GM19023 (cell line): ENCODE results near the gene NSRP1.
"Not testable (repeated sequence)": the region's sequence is repeated elsewhere in the genome, so short reads cannot be mapped to it uniquely, and the experiment has no call there.

Experiments used
- ATAC-seq: cut with Tn5 transposase; IDR thresholded peaks from one replicate; pipeline ENCODE4 v1.9.1; 2021; ENCODE audit warnings: mild to moderate bottlenecking, moderate library complexity; ENCODE audit not compliant: unreplicated experiment

NSRP1 gene

GRCh38 chr17:30219833-30220232 is 103.2 kb downstream of the NSRP1 start:
- ATAC-seq, result no peak

- ATAC-seq, result no peak
These were observed 103.8 kb downstream of the NSRP1 start for GRCh38 chr17:30220414-30220813.

GRCh38 chr17:30221346-30221745 is 104.7 kb downstream of the NSRP1 start:
- no peak for ATAC-seq

GRCh38 chr17:30222251-30222650 is 105.6 kb downstream of the NSRP1 start:
- no peak for ATAC-seq

- ATAC-seq, result no peak
These were observed 106.1 kb downstream of the NSRP1 start for GRCh38 chr17:30222721-30223175.

- no peak for ATAC-seq
These were observed 107.9 kb downstream of the NSRP1 start for GRCh38 chr17:30224419-30224960.

GRCh38 chr17:30225112-30225511 is 108.5 kb downstream of the NSRP1 start:
- no peak for ATAC-seq

- no peak for ATAC-seq
These were observed 109.4 kb downstream of the NSRP1 start for GRCh38 chr17:30225919-30226553.

GRCh38 chr17:30226878-30227277 is 110.3 kb downstream of the NSRP1 start:
- ATAC-seq, result no peak

- no peak for ATAC-seq
These were observed 111.4 kb downstream of the NSRP1 start for GRCh38 chr17:30228011-30228410.

- no peak for ATAC-seq
These were observed 112.4 kb downstream of the NSRP1 start for GRCh38 chr17:30229012-30229411.

GRCh38 chr17:30230009-30230408 is 113.4 kb downstream of the NSRP1 start:
- not testable (repeated sequence) for ATAC-seq

- no peak for ATAC-seq
These were observed 114.0 kb downstream of the NSRP1 start for GRCh38 chr17:30230596-30231125.

GRCh38 chr17:30232015-30232823 is 115.6 kb downstream of the NSRP1 start:
- ATAC-seq, result no peak

GRCh38 chr17:30232824-30233427 is 116.3 kb downstream of the NSRP1 start:
- no peak for ATAC-seq

GRCh38 chr17:30234296-30234695 is 117.7 kb downstream of the NSRP1 start:
- no peak for ATAC-seq

GRCh38 chr17:30234964-30235363 is 118.3 kb downstream of the NSRP1 start:
- no peak for ATAC-seq

GRCh38 chr17:30235386-30236296 is 119.0 kb downstream of the NSRP1 start, which contains the start of gene SLC6A4:
Gene SLC6A4, minus strand, starts transcription at chr17:30235697. Its CDS starts 13,739 bp downstream, at chr17:30221958.
- no peak for ATAC-seq
